Right cardiac atrium (tissue), 5 donors: ENCODE data around the gene ZNF45. TPM values are rescaled to one million over a fixed set of nuclear protein-coding genes. Genes with fewer than 3 reads are reported as not detected.
"Not testable (repeated sequence)": the region's sequence is repeated elsewhere in the genome, so short reads cannot be mapped to it uniquely, and the experiment has no call there.

Source experiments
- ATAC-seq, 2 donors: fragments of 200-7000 bp; cut with Tn5 transposase; one replicate each; pipeline versions ENCODE4 v1.8.0 to v1.9.1; 2020; ENCODE audit warnings: moderate library complexity in 2 of 2, mild to moderate bottlenecking in 1 of 2
- DNase-seq, 3 donors: peaks; one replicate each; pipeline ENCODE4 v3.0.0-alpha.2; 2020
- H3K27ac ChIP-seq: one replicate; pipeline ENCODE4 v1.5.1; 2013; ENCODE audit warnings: mild to moderate bottlenecking, low read length, control low read depth, moderate library complexity
- H3K27me3 ChIP-seq: one replicate; pipeline ENCODE4 v1.6.1; 2013; ENCODE audit not compliant: control insufficient read depth, insufficient read depth
- H3K4me1 ChIP-seq: one replicate; pipeline ENCODE4 v1.6.1; 2013; ENCODE audit warnings: low read length; ENCODE audit not compliant: control insufficient read depth, insufficient read depth
- H3K4me3 ChIP-seq: one replicate; pipeline ENCODE4 v1.5.1; 2013; ENCODE audit warnings: low read length, control low read depth
- H3K9me3 ChIP-seq: one replicate; pipeline ENCODE4 v1.6.1; 2013; ENCODE audit warnings: low read length; ENCODE audit not compliant: control insufficient read depth
- WGBS: extraction: QIAGEN DNeasy Blood & Tissue Kit; methylation state at CpG from one replicate; pipeline ENCODE4 v1.1.7; 2013; 5-methylcytosine and 5-hydroxymethylcytosine counted together
- intact Hi-C, 4 donors: fragments of 100-400 bp; cut with DNase I; formaldehyde crosslinking; loops; one replicate each; pipeline versions ENCODE4 v1.11.0 to v1.14.0; 2022 to 2023
- polyA plus RNA-seq: library from polyadenylated mRNA; stranded (reverse); fragments of 200-250 nt; gene quantifications from one replicate; pipeline ENCODE4 v1.2.3, GENCODE V29; 2013
- total RNA-seq, 4 donors: library from RNA; stranded (reverse); fragmentation: NEBNext Ultra II Directional; extraction: Animal tissue kit (Norgen Biotek cat#: 25700); gene quantifications; one replicate each; pipeline ENCODE4 v1.2.1, GENCODE V29; 2021
- donor health status: healthy with polysubstance abuse.
- donor health status: DM: no; HTN: yes; CAD: no.
- donor health status: DM: no; HTN: no; CAD: no.
- donor health status: DM: no; HTN: yes; CAD: no; lungs with severe emphysema.
- donor health status: DM: yes; HTN: yes; CAD: no.

Gene ZNF45
- total and polyA plus RNA-seq, 5 donors: 2.7 to 9.0 (median 8.4) TPM

DNA sequence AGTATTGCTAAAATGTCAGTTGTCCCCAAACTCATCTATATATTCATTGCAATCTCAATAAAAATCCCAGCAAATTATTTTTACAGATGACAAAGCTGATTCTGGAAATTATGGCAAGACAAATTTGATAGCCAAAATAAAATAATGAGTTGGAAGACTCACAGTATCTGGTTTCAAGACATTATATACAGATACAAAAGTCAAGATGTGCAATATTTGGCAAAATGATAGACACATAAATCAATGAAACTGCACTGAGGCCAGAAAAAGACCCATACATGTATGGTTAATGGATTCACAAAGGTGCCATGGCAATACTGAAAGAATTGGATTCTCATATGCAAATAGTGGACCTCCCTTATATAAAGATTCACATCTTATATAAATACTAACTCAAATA, 24.2 kb downstream of the ZNF45 start:
- DNase-seq: no peak
- no peak for ATAC-seq
- H3K4me3 ChIP-seq: no peak overlapping the region
- intact Hi-C loops: no loop called here
- no peaks in the 10 kb centered on the region for H3K27me3 ChIP-seq
- no peak overlapping the region for H3K27ac ChIP-seq
- peaks cover 20% of the 10 kb centered on the region for H3K9me3 ChIP-seq
- H3K4me1 ChIP-seq: no peaks in the 10 kb centered on the region

DNA sequence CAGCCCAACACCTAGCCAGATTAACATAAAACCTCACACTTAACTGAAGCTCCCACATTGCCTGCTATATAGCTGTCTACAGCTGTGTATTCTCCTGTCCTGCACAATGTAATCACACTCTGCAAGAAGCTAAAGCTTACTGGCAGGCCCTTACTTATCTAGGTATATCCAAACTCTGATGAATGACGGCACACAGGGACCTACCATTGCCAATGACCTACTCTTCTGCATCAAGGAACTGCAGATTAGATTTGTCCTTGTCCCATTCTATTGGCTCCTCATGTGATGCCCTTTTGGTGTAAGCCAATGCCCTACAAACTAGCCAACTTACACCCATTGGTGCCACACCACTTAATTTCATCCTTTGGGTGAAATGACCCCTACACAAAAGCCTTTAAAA, 26.4 kb downstream of the ZNF45 start:
- H3K4me1 ChIP-seq: no peaks in the 10 kb centered on the region

DNA sequence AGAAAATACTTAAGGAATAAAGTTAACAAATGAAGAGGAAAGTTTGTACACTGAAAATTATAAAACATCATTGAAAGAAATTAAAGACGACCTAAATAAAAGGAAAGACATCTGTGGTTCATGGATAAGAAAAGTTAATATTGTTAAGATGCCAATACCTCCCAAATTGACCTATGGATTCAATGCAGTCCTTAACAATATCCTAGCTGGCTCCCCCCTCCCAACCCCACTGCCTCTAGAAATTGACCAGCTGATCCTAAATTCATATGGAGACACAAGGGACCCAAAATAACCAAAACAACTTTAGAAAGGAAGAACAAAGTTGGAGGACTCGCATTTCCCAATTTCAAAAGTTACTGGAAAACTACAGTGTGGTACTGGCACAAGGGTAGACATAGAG, 28.3 kb downstream of the ZNF45 start:
- Histone ChIP-seq H3K9me3 (no peaks in the 10 kb centered on the region), H3K27me3 (no peaks in the 10 kb centered on the region), H3K4me1 (no peaks in the 10 kb centered on the region), H3K27ac (no peak overlapping the region), H3K4me3 (no peak overlapping the region)
- no peak for ATAC-seq
- 95% methylated on average over 2 of the region's 2 CpGs for WGBS
- intact Hi-C loops: no loop called here
- no peak for DNase-seq

More for the DNA sequence above, 26.4 kb downstream of the ZNF45 start:
- H3K4me3 ChIP-seq: no peak overlapping the region
- 98% methylated on average over 1 of the region's 1 CpG for WGBS
- DNase-seq (no peak), ATAC-seq (no peak)
- H3K27me3 ChIP-seq: no peaks in the 10 kb centered on the region
- H3K27ac ChIP-seq: no peak overlapping the region
- H3K9me3 ChIP-seq: peaks cover 4% of the 10 kb centered on the region
- intact Hi-C loops: no loop called here

DNA sequence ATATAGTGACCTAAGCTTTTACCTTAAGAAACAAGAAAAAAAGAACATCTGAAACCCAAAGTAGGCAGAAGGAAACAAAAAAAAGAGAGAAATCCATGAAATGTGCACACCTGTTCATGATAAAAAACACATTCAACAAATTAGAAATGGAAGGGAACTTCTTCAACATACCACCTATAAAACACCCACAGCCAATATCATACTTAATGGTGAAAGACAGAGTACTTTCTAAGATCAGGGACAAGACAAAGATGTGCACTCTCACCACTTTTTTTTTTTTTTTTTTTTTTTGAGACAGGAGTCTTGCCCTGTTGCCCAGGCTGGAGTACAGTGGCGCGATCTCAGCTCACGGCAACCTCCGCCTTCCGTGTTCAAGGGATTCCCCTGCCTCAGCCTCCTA, 29.2 kb downstream of the ZNF45 start:
- ATAC-seq (no peak), DNase-seq (no peak)
- WGBS: 99% methylated on average over 5 of the region's 5 CpGs

DNA sequence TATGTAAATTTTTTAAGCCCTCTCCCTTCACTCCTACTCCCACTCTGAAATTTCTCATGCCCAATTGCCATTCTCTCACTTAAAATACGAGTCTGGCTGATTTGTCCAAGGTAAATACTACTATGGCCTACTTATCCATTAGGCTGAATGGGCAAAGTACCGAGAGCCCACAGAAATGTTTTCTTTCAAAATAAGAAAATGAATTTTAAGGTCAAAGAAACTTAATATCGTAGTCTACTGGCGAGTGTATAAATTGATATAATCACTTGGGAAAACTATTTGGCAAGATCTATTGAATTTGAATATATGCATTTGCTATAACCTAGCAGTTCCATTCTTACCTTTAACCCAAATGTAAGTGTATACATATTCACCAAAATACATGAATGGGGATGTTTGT, 32.7 kb downstream of the ZNF45 start:
- Histone ChIP-seq H3K27me3 (no peaks in the 10 kb centered on the region), H3K4me1 (no peaks in the 10 kb centered on the region), H3K4me3 (peak overlapping the region; percentile 90), H3K9me3 (no peaks in the 10 kb centered on the region), H3K27ac (no peak overlapping the region)
- ATAC-seq (no peak), DNase-seq (no peak)
- intact Hi-C loops: no loop called here
- 92% methylated on average over 4 of the region's 4 CpGs for WGBS

More for the DNA sequence above, 29.2 kb downstream of the ZNF45 start:
- intact Hi-C loops: no loop called here
- Histone ChIP-seq H3K27ac (no peak overlapping the region), H3K4me1 (no peaks in the 10 kb centered on the region), H3K27me3 (no peaks in the 10 kb centered on the region), H3K4me3 (no peak overlapping the region), H3K9me3 (no peaks in the 10 kb centered on the region)

DNA sequence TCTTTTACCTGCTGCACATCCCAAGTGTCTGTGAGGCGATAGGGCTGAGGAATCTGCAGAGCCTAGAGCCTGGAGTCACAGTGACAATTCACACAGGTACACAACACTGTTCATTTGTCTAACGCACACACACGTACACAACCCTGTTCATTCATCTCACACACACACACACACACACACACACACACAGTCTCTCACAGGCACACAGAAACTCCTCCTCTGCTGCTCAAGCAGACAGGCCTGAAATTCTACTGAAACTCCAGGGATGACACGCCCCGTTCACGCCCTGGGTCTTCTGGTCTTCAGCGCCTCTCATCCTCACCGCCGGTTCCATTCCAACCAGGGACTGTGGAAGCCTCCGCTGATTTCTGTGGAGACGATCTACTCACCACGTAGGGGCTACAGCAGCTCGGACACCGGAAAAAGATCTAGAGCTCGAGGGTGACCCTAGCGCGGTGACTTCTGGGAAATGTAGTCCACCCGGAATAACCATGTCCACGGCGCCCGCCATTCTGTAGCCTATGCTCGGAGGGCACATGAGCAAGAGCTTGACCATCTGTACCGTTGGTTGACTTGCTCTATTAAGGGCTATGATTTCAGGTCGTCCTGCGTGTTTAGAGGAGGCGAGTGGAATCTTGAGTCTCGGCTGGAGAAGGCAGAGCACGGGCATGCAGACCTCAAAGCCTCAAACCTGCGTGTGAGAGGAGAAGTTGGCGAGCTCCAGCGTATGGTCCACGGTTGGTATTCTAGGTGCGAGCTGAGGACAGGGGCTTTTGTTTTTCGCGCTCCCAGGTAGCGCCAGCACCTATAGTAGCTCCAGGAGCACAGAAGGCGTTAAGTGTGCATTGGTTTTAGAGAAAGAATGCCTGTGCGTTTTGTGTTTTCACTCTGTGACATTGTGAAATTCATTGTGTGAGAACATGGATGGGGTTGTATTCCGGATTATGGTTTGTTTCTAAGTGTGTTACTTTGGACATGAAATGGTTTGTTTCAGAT, 33.4 kb downstream of the ZNF45 start:
- peak overlapping the region; percentile 90 for H3K4me3 ChIP-seq
- H3K27ac ChIP-seq: peak overlapping the region; percentile 19
- WGBS: 12% methylated on average over 39 of the region's 39 CpGs
- no peaks in the 10 kb centered on the region for H3K4me1 ChIP-seq
- no peaks in the 10 kb centered on the region for H3K9me3 ChIP-seq
- DNase-seq: peak; percentile 84 to 91 (median 87)
- peak; percentile 99 to 100 for ATAC-seq
- no peaks in the 10 kb centered on the region for H3K27me3 ChIP-seq
- intact Hi-C loops: no loop called here

DNA sequence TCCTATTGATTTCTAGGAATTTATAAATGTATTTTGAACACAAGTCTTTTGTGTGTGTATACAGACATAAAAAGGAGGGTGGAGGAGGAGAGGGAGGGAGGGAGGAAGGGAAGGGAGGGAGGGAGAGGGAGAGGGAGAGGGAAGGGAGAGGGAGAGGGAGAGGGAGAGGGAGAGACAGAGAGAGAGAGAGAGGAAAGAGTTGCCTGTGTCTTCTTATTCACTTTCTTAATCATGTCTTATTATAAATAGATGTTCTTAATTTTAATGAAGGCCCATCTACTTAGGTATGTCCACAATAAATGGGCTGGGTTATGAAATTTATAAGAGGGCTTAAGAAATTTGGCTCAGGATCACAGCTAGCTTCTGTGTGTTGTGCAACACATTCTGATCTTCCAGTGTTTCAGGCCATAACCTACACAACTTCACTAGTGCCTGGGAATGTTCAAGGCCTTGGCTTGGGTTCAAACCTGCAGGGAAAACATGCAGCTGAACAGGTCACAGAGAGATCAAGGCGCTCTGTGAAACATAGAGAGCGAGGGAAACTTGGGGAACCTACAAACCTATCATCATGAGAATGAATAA, 39.3 kb downstream of the ZNF45 start:
- 96% methylated on average over 2 of the region's 2 CpGs for WGBS
- Histone ChIP-seq H3K4me3 (no peak overlapping the region), H3K9me3 (peaks cover 1% of the 10 kb centered on the region), H3K4me1 (no peaks in the 10 kb centered on the region), H3K27ac (no peak overlapping the region), H3K27me3 (no peaks in the 10 kb centered on the region)
- DNase-seq (no peak), ATAC-seq (no peak)
- intact Hi-C loops: no loop called here

DNA sequence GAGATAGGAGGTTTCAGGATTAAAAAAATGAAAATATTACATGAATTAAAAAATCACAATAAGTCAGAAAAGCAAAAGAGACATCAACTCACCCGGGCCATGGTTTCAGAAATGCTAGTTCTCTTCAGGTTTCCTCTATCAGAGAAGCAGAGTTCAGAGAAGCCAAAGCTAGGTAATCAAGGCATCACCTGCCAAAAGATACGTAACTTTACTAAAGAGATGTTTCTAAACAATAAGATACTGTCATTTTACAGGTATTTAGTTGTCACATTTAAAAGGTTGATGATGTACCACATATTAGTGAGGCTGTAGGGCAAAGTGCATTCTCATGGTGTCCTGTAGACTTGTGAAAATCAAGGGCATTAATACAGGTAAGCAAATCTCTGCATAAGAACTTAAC, 51.2 kb downstream of the ZNF45 start, which contains the start of gene ZNF404:
Gene ZNF404 (minus strand): TSS at position 101 of the 400 bp plus-strand sequence.
- Histone ChIP-seq H3K4me1 (no peaks in the 10 kb centered on the region), H3K27ac (no peak within 1 kb of the TSS), H3K27me3 (no peaks in the 10 kb centered on the region), H3K4me3 (no peak within 1 kb of the TSS), H3K9me3 (peaks cover 5% of the 10 kb centered on the region)
- ATAC-seq: no peak
- 66% methylated on average over 2 of the region's 2 CpGs for WGBS
- intact Hi-C loops: no loop called here
- no peak for DNase-seq

DNA sequence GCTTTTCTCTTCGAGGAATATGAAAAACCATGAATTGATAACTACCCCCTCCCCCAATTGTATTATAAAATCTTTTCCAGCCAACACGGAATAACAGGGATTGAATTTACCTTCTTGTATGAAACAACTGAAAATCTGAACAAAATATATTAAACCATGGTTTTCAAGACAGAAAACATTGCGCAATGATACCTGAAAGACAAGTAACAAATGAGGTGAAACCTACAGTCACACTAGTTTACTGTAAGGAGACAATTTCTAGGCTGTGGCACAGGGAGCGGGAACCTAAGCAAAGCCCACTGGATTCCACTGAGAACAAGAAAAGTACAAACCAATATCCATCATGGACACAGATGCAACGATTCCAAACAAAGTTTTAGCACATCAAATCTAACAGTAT, 54.6 kb downstream of the ZNF45 start:
- Histone ChIP-seq H3K27me3 (no peaks in the 10 kb centered on the region), H3K9me3 (peaks cover 4% of the 10 kb centered on the region), H3K4me3 (no peak overlapping the region), H3K27ac (no peak overlapping the region), H3K4me1 (no peaks in the 10 kb centered on the region)
- no peak for ATAC-seq
- no peak for DNase-seq
- intact Hi-C loops: no loop called here
- WGBS: 89% methylated on average over 5 of the region's 5 CpGs

DNA sequence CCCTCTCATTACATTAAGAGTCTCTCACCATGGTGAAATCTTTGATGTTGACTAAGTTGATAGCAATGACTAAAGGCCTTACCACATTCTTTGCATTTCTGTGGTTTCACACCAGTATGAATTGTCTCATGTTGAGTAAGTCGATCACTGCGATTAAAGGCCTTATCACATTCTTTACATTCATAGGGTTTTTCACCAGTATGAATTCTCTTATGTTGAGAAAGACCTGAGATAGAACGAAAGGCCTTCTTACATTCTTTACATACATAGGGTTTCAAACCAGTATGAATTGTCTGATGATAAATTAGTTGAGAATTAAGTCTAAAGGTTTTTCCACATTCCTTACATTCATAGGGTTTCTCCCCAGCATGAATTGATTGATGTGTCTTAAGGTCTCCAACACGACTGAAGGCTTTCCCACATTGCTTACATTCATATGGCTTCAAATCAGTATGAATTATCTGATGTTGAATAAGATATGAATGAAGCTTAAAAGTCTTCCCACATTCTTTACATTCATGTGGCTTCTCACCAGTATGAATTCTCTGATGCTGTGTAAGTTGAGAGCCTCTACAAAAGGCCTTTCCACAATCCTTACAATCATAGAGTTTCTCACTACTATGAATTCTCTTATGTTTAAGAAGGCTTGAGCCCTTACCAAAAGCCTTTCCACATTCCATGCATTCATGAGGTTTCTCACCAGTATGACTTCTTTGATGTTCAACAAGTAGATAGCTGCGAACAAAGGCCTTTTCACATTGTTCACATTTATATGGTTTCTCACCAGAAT, 62.3 kb downstream of the ZNF45 start:
- intact Hi-C loops: no loop called here
- DNase-seq: no peak
- 91% methylated on average over 5 of the region's 5 CpGs for WGBS
- no peak for ATAC-seq
- H3K4me1 ChIP-seq: no peaks in the 10 kb centered on the region
- no peak overlapping the region for H3K27ac ChIP-seq
- H3K9me3 ChIP-seq: peaks cover 2% of the 10 kb centered on the region
- H3K4me3 ChIP-seq: no peak overlapping the region
- no peaks in the 10 kb centered on the region for H3K27me3 ChIP-seq

DNA sequence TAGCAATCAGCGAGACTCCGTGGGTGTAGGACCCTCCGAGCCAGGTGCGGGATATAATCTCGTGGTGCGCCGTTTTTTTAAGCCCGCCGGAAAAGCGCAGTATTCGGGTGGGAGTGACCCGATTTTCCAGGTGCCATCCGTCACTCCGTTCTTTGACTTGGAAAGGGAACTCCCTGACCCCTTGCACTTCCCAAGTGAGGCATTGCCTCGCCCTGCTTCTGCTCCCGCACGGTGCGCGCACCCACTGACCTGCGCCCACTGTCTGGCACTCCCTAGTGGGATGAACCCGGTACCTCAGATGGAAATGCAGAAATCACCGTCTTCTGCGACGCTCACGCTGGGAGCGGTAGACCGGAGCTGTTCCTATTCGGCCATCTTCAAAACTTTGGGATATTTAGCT, 68.2 kb downstream of the ZNF45 start:
- H3K27me3 ChIP-seq, H3K4me1 ChIP-seq, intact Hi-C loops, ATAC-seq, H3K27ac ChIP-seq, H3K9me3 ChIP-seq, H3K4me3 ChIP-seq, DNase-seq: not testable (repeated sequence)
- 97% methylated on average over 28 of the region's 28 CpGs for WGBS
